GM06990 (cell line): Measurements from ENCODE around the gene LONP2.
"Not testable (repeated sequence)": the region's sequence is repeated elsewhere in the genome, so short reads cannot be mapped to it uniquely, and the experiment has no call there.

Experiments used
- DNase-seq: peaks from one replicate; pipeline ENCODE4 v3.0.0-alpha.2; 2011; ENCODE audit not compliant: insufficient read length; ENCODE audit errors: extremely low read depth
- H3K27me3 ChIP-seq: replicated peaks from 2 replicates; pipeline ENCODE4 v1.6.0; 2011; ENCODE audit warnings: low read length; ENCODE audit not compliant: control insufficient read depth, insufficient read depth
- H3K36me3 ChIP-seq: 2 replicates; pipeline ENCODE4 v1.5.1; 2011; ENCODE audit warnings: low read length; ENCODE audit not compliant: control insufficient read depth, insufficient read depth
- H3K4me3 ChIP-seq: replicated peaks from 2 replicates; pipeline ENCODE4 v1.5.1; 2011; ENCODE audit warnings: low read depth, mild to moderate bottlenecking, control low read depth, low read length
- TF ChIP-seq, protein P1 (sequence below): IDR thresholded peaks from 2 replicates; pipeline ENCODE4 v1.5.1; 2011; ENCODE audit warnings: low read length, control low read depth, mild to moderate bottlenecking, inconsistent platforms; ENCODE audit not compliant: insufficient read depth, poor library complexity, severe bottlenecking

The LONP2 gene

DNA sequence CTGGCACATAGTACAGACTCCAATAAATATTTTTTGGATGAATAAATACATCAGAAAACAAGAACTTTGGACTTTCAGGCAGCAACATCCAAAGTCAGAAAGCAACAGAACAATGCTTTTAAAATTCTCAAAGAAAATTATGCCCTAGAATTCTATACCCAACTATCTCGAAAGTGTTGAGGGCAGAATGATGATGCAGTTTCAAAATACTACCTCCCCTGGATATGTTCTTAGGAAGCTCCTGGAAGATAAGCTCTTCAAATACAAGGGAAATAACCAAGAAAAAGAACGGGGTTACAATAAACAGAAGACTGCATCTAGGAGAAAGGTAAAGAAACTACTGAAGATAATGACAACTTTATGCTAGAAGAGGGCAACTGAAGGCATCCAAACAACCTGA lies 130.2 kb downstream of the LONP2 start:
- TF ChIP-seq, protein P1, sequence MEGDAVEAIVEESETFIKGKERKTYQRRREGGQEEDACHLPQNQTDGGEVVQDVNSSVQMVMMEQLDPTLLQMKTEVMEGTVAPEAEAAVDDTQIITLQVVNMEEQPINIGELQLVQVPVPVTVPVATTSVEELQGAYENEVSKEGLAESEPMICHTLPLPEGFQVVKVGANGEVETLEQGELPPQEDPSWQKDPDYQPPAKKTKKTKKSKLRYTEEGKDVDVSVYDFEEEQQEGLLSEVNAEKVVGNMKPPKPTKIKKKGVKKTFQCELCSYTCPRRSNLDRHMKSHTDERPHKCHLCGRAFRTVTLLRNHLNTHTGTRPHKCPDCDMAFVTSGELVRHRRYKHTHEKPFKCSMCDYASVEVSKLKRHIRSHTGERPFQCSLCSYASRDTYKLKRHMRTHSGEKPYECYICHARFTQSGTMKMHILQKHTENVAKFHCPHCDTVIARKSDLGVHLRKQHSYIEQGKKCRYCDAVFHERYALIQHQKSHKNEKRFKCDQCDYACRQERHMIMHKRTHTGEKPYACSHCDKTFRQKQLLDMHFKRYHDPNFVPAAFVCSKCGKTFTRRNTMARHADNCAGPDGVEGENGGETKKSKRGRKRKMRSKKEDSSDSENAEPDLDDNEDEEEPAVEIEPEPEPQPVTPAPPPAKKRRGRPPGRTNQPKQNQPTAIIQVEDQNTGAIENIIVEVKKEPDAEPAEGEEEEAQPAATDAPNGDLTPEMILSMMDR = no peak
- DNase-seq = no peak
- H3K36me3 ChIP-seq = no peaks in the 10 kb centered on the region
- no peak overlapping the region for H3K4me3 ChIP-seq
- H3K27me3 ChIP-seq = no peaks in the 10 kb centered on the region

- not testable (repeated sequence) for H3K4me3 ChIP-seq, H3K36me3 ChIP-seq, DNase-seq, H3K27me3 ChIP-seq
Observed at GRCh38 chr16:48377301-48377700, 133.2 kb downstream of the LONP2 start.

DNA sequence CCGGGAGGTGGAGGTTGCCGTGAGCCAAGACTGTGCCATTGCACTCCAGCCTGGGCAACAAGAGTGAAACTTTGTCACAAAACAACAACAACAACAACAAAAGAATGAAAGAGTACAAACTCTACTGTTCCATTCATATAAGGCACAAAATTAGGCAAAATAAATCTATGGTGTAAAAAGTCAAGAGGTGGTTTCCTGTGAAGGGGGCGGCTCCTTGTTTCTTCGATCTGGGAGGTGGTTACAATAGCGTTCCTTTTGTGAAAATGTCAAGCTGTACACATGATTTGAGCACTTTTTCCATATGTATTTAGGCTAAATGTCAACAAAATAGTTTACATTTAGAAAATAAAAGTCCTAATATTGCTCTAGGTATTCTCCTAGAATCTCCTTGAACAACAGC lies 134.2 kb downstream of the LONP2 start:
- TF ChIP-seq, protein P1 = no peak
- DNase-seq = no peak
- Histone ChIP-seq H3K27me3 (no peaks in the 10 kb centered on the region), H3K36me3 (no peaks in the 10 kb centered on the region), H3K4me3 (no peak overlapping the region)

DNA sequence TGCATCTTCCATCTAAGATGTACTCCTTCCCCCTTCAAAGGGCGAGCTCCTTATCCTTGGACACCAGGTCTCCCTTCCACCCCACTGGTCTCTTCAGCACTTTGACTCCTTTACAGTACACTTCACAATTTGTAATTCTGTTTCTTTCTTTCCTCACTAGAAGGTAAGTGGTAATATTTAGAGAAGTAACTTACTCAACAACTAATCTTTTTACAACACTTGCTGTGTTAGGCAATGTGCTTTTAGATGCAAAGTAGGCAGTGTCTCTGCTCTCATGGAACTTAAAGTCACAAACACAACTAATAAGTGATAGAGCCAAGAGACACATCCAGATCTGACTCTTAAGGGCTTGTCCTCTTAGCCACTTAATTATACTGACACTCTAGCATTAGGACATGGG lies 134.7 kb downstream of the LONP2 start:
- no peaks in the 10 kb centered on the region for H3K27me3 ChIP-seq
- H3K4me3 ChIP-seq = no peak overlapping the region
- no peak for DNase-seq
- no peaks in the 10 kb centered on the region for H3K36me3 ChIP-seq
- TF ChIP-seq, protein P1 = no peak

- Histone ChIP-seq H3K27me3 (no peaks in the 10 kb centered on the region), H3K4me3 (no peak overlapping the region), H3K36me3 (no peaks in the 10 kb centered on the region)
- TF ChIP-seq, protein P1 = no peak
- no peak for DNase-seq
Observed at GRCh38 chr16:48381201-48381600, 137.1 kb downstream of the LONP2 start.

GRCh38 chr16:48382131-48382530 lies 138.0 kb downstream of the LONP2 start:
- no peak overlapping the region for H3K4me3 ChIP-seq
- no peaks in the 10 kb centered on the region for H3K27me3 ChIP-seq
- TF ChIP-seq, protein P1 = no peak
- no peak for DNase-seq
- H3K36me3 ChIP-seq = no peaks in the 10 kb centered on the region
